IMR-90 (cell line): ENCODE data around the gene TPP1. TPM values are rescaled to one million over a fixed set of nuclear protein-coding genes. Genes with fewer than 3 reads are reported as not detected.

Experiments used
- ATAC-seq: fragments of 200-7000 bp; cut with Tn5 transposase; 2 replicates; pipeline ENCODE4 v1.9.1; 2020; ENCODE audit warnings: low read depth, mild to moderate bottlenecking, moderate library complexity
- BruUV-seq: library from RNA; stranded (reverse); fragments of 400-500 nt; replicated peaks from 2 replicates; lab custom pipeline; 2021; lab: Mats Ljungman, UMichigan
- CTCF ChIA-PET: fragments of 300-600 bp; formaldehyde crosslinking; extraction: SDS; loops from one replicate; lab custom pipeline; 2021; ENCODE audit warnings: antibody characterized with exemption; lab: Yijun Ruan, JAX
- POLR2A ChIA-PET: fragments of 300-600 bp; sonication (Branson Sonifier 250); formaldehyde crosslinking; loops from one replicate; lab custom pipeline; 2022; ENCODE audit warnings: antibody characterized with exemption; ENCODE audit not compliant: unreplicated experiment; lab: Charles Lee
- DNase-seq: peaks from one replicate; pipeline ENCODE4 v3.0.0; 2013
- H2AFZ ChIP-seq: replicated peaks from 2 replicates; pipeline ENCODE3; 2013; ENCODE audit warnings: low read length, mild to moderate bottlenecking; ENCODE audit not compliant: poor library complexity
- H2AK5ac ChIP-seq: 2 replicates; pipeline ENCODE4 v1.6.1; 2013; ENCODE audit warnings: low read depth, low read length, inconsistent platforms
- H2AK9ac ChIP-seq: replicated peaks from 2 replicates; pipeline ENCODE3; 2013; ENCODE audit warnings: mild to moderate bottlenecking, low read depth, low read length, moderate library complexity; ENCODE audit not compliant: poor library complexity
- H2BK120ac ChIP-seq: 2 replicates; pipeline ENCODE4 v1.6.1; 2013; ENCODE audit warnings: low read depth, low read length, inconsistent platforms
- H2BK15ac ChIP-seq: 3 replicates; pipeline ENCODE4 v1.6.1; 2013; ENCODE audit warnings: low read depth, low read length, inconsistent platforms
- H2BK20ac ChIP-seq: 2 replicates; pipeline ENCODE4 v1.6.1; 2013; ENCODE audit warnings: low read depth, mild to moderate bottlenecking, inconsistent platforms, low read length, moderate library complexity
- H2BK5ac ChIP-seq: 2 replicates; pipeline ENCODE4 v1.6.1; 2013; ENCODE audit warnings: mild to moderate bottlenecking, low read depth, low read length, inconsistent platforms; ENCODE audit not compliant: poor library complexity, severe bottlenecking
- H3K14ac ChIP-seq: replicated peaks from 2 replicates; pipeline ENCODE4 v1.6.1; 2013; ENCODE audit warnings: low read depth, low read length, inconsistent platforms
- H3K18ac ChIP-seq: 2 replicates; pipeline ENCODE4 v1.6.1; 2013; ENCODE audit warnings: low read depth, low read length, control low read depth
- H3K23ac ChIP-seq: 2 replicates; pipeline ENCODE4 v1.6.1; 2013; ENCODE audit warnings: low read depth, low read length, inconsistent platforms
- H3K27ac ChIP-seq: 2 replicates; pipeline ENCODE4 v1.5.1; 2013; ENCODE audit warnings: mild to moderate bottlenecking, control low read depth, low read length; ENCODE audit not compliant: insufficient read depth
- H3K27me3 ChIP-seq: 2 replicates; pipeline ENCODE4 v1.6.1; 2013; ENCODE audit warnings: low read length; ENCODE audit not compliant: control insufficient read depth, insufficient read depth
- H3K36me3 ChIP-seq: 2 replicates; pipeline ENCODE4 v1.6.1; 2013; ENCODE audit warnings: low read length, mixed read lengths; ENCODE audit not compliant: control insufficient read depth, insufficient read depth
- H3K4ac ChIP-seq: 2 replicates; pipeline ENCODE4 v1.6.1; 2013; ENCODE audit warnings: low read depth, low read length, inconsistent platforms
- H3K4me1 ChIP-seq: 2 replicates; pipeline ENCODE4 v1.6.1; 2013; ENCODE audit warnings: low read length, mixed read lengths; ENCODE audit not compliant: control insufficient read depth, insufficient read depth
- H3K4me2 ChIP-seq: 2 replicates; pipeline ENCODE4 v1.6.1; 2013; ENCODE audit warnings: low read depth, mild to moderate bottlenecking, control low read depth, low read length, moderate library complexity
- H3K4me3 ChIP-seq: 2 replicates; pipeline ENCODE4 v1.5.1; 2013; ENCODE audit warnings: low read depth, mild to moderate bottlenecking, control low read depth, low read length, moderate library complexity; ENCODE audit not compliant: insufficient read depth
- H3K56ac ChIP-seq: 2 replicates; pipeline ENCODE4 v1.6.1; 2013; ENCODE audit warnings: low read length, inconsistent platforms; ENCODE audit not compliant: insufficient read depth; ENCODE audit errors: extremely low read depth
- H3K79me1 ChIP-seq, 2 experiments: 2 replicates each; pipeline ENCODE4 v1.6.1; 2013; ENCODE audit warnings: low read length in 2 of 2, inconsistent platforms in 1 of 2, low read depth in 1 of 2
- H3K9ac ChIP-seq: 2 replicates; pipeline ENCODE4 v1.6.1; 2013; ENCODE audit warnings: low read depth, low read length, control low read depth
- H3K9me1 ChIP-seq: 2 replicates; pipeline ENCODE4 v1.6.1; 2013; ENCODE audit warnings: low read length, inconsistent platforms; ENCODE audit not compliant: insufficient read depth
- H3K9me3 ChIP-seq: 2 replicates; pipeline ENCODE4 v1.6.1; 2013; ENCODE audit warnings: low read length; ENCODE audit not compliant: control insufficient read depth, insufficient read depth
- H4K20me1 ChIP-seq: 2 replicates; pipeline ENCODE4 v1.6.1; 2013; ENCODE audit warnings: low read length, inconsistent platforms; ENCODE audit not compliant: insufficient read depth
- H4K5ac ChIP-seq: 2 replicates; pipeline ENCODE4 v1.6.1; 2013; ENCODE audit warnings: mild to moderate bottlenecking, low read depth, low read length, control low read depth
- H4K8ac ChIP-seq, 2 experiments: 2 replicates each; pipeline ENCODE4 v1.6.1; 2013; ENCODE audit warnings: low read depth in 2 of 2, low read length in 2 of 2, control low read depth in 1 of 2, inconsistent platforms in 1 of 2
- H4K91ac ChIP-seq: 2 replicates; pipeline ENCODE4 v1.6.1; 2013; ENCODE audit warnings: low read depth, low read length, inconsistent platforms; ENCODE audit not compliant: insufficient read depth
- BHLHE40 ChIP-seq: fragments of 150-350 bp; IDR thresholded peaks from 2 replicates; pipeline ENCODE4 v1.6.1; 2016; ENCODE audit warnings: mild to moderate bottlenecking, low read depth, low read length
- CEBPB ChIP-seq: IDR thresholded peaks from 2 replicates; pipeline ENCODE4 v1.6.1; 2012; ENCODE audit warnings: low read depth, low read length, improper control_type of control experiment
- FOS ChIP-seq: fragments of 150-350 bp; IDR thresholded peaks from 2 replicates; pipeline ENCODE4 v1.6.1; 2016; ENCODE audit warnings: low read depth, low read length
- MAFK ChIP-seq: IDR thresholded peaks from 2 replicates; pipeline ENCODE4 v1.6.1; 2012; ENCODE audit warnings: low read depth, low read length, improper control_type of control experiment
- MAZ ChIP-seq: IDR thresholded peaks from 2 replicates; pipeline ENCODE4 v1.6.1; 2012; ENCODE audit warnings: low read depth, mild to moderate bottlenecking, low read length, improper control_type of control experiment, moderate library complexity, borderline replicate concordance
- MXI1 ChIP-seq: IDR thresholded peaks from 2 replicates; pipeline ENCODE4 v1.6.1; 2012; ENCODE audit warnings: low read depth, mild to moderate bottlenecking, low read length, moderate library complexity, borderline replicate concordance
- POLR2A ChIP-seq: IDR thresholded peaks from 2 replicates; pipeline ENCODE4 v1.6.1; 2012; ENCODE audit warnings: mild to moderate bottlenecking, low read depth, low read length
- RFX5 ChIP-seq: IDR thresholded peaks from 2 replicates; pipeline ENCODE4 v1.8.0; 2012; ENCODE audit warnings: low read depth, mild to moderate bottlenecking, low read length, moderate library complexity
- SMC3 ChIP-seq: fragments of 150-350 bp; IDR thresholded peaks from 2 replicates; pipeline ENCODE4 v1.6.1; 2016; ENCODE audit warnings: low read depth, mild to moderate bottlenecking, antibody characterized with exemption, low read length, moderate library complexity
- WGBS, 2 experiments: methylation state at CpG; one replicate each; pipeline versions ENCODE4 v1.1.5 to v1.1.7; 2013; ENCODE audit warnings: missing lambda C conversion rate in 2 of 2; ENCODE audit not compliant: insufficient read length in 1 of 2; ENCODE audit errors: extremely low coverage in 2 of 2; 5-methylcytosine and 5-hydroxymethylcytosine counted together
- dilution Hi-C: fragments of 300-500 bp; cut with HindIII; formaldehyde crosslinking; loops from one replicate; pipeline ENCODE4 v1.14.3; 2018; ENCODE audit warnings: low sequenced_read_pairs; ENCODE audit not compliant: unreplicated experiment
- in situ Hi-C: fragments of 300-500 bp; cut with MboI; formaldehyde crosslinking; loops from 3 replicates; pipeline ENCODE4 v1.14.3; 2019; ENCODE audit warnings: low sequenced_read_pairs, inconsistent platforms, mixed read lengths
- intact Hi-C: fragments of 100-400 bp; cut with micrococcal nuclease; formaldehyde crosslinking; loops from 2 replicates; pipeline ENCODE4 v1.10.0; 2022
- polyA plus RNA-seq, 3 experiments: library from polyadenylated mRNA; depleted of rRNA; stranded (reverse); fragments of >200 nt; gene quantifications; 2 replicates each; pipeline ENCODE4 v1.2.3, GENCODE V29; 2012; ENCODE audit warnings: low replicate concordance in 1 of 3
- total RNA-seq: library from RNA; depleted of rRNA; stranded (reverse); fragments of >200 nt; gene quantifications from 2 replicates; pipeline ENCODE4 v1.2.3, GENCODE V29; 2012
- TF ChIP-seq, protein P1 (sequence below): fragments of 150-350 bp; IDR thresholded peaks from 2 replicates; pipeline ENCODE4 v1.6.1; 2017; ENCODE audit warnings: mild to moderate bottlenecking, antibody characterized with exemption, low read length, low read depth

The TPP1 gene
- total and polyA plus RNA-seq, 2 of the 4 experiments (the other 2 are of a cell fraction): 33.5 to 108 TPM

DNA sequence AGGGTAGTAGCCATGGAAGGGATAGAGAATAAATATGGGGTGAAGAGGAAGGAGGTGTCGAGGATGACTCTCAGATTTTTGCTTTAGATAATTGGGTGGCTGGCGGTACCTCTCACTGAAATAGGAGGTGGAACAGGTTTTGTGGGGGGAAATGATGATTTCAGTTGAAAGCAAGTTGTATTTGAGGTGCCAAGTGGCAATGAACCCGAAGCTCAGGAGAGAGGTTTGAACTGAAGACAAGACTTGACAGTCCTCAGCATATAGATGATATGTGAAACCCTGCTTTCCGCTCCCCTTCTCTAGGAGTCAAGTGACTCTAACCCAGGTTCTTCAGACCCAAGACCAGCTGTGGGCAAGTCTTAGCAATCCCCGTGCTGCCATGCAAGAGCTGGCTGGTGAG is 49.5 kb downstream of the TPP1 start:
- intact Hi-C loops (no loop called here), in situ Hi-C loops (no loop called here), dilution Hi-C loops (no loop called here)
- H3K9me3 ChIP-seq: no peaks in the 10 kb centered on the region
- no peak overlapping the region for H2AK5ac ChIP-seq
- no peak overlapping the region for H4K8ac ChIP-seq
- TF ChIP-seq SMC3 (no peak), CEBPB (no peak), POLR2A (no peak), RFX5 (no peak), MXI1 (no peak), MAZ (no peak), BHLHE40 (no peak), FOS (no peak), MAFK (no peak)
- TF ChIP-seq, protein P1, sequence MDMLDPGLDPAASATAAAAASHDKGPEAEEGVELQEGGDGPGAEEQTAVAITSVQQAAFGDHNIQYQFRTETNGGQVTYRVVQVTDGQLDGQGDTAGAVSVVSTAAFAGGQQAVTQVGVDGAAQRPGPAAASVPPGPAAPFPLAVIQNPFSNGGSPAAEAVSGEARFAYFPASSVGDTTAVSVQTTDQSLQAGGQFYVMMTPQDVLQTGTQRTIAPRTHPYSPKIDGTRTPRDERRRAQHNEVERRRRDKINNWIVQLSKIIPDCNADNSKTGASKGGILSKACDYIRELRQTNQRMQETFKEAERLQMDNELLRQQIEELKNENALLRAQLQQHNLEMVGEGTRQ: no peak
- DNase-seq (no peak), ATAC-seq (no peak)
- peaks cover 0 to 3% of the 10 kb centered on the region in 2 experiments; a peak in 2 of 4 replicates for H3K79me1 ChIP-seq
- CTCF ChIA-PET: no interaction called here
- no peak overlapping the region for H3K27ac ChIP-seq
- no peak overlapping the region for H2BK5ac ChIP-seq
- no peak overlapping the region for H3K23ac ChIP-seq
- H2BK120ac ChIP-seq: no peak overlapping the region
- no peak overlapping the region for H3K14ac ChIP-seq
- H2BK15ac ChIP-seq: no peak overlapping the region
- no peak overlapping the region for H2AK9ac ChIP-seq
- H3K56ac ChIP-seq: no peak overlapping the region
- no peaks in the 10 kb centered on the region for H4K20me1 ChIP-seq
- H3K4me1 ChIP-seq: peaks cover 9% of the 10 kb centered on the region
- H3K9ac ChIP-seq: no peak overlapping the region
- no peak overlapping the region for H4K5ac ChIP-seq
- no peaks in the 10 kb centered on the region for H3K27me3 ChIP-seq
- H3K36me3 ChIP-seq: no peaks in the 10 kb centered on the region; the same call in 1 of the 2 replicates
- no peak overlapping the region for H3K18ac ChIP-seq
- H3K4me3 ChIP-seq: no peak overlapping the region
- WGBS, 2 experiments: 75% methylated on average over 2 of the region's 5 CpGs; no CpG with 5 or more reads in 1 of the 2 experiments
- POLR2A ChIA-PET: no interaction called here
- H4K91ac ChIP-seq: no peak overlapping the region
- no peak overlapping the region for H3K4me2 ChIP-seq
- no peak overlapping the region for H2BK20ac ChIP-seq
- no peak overlapping the region for H2AFZ ChIP-seq
- no peak overlapping the region for H3K4ac ChIP-seq
- BruUV-seq: no TSS peak
- peaks cover 8% of the 10 kb centered on the region; the same call in 1 of the 2 replicates for H3K9me1 ChIP-seq
